ENCODE data around the gene AHSA1.
A peak's percentile ranks its signal among the peaks of the same experiment; 100 is the strongest.
"Not testable (repeated sequence)": the region's sequence is repeated elsewhere in the genome, so short reads cannot be mapped to it uniquely, and the experiment has no call there.

The AHSA1 gene

DNA sequence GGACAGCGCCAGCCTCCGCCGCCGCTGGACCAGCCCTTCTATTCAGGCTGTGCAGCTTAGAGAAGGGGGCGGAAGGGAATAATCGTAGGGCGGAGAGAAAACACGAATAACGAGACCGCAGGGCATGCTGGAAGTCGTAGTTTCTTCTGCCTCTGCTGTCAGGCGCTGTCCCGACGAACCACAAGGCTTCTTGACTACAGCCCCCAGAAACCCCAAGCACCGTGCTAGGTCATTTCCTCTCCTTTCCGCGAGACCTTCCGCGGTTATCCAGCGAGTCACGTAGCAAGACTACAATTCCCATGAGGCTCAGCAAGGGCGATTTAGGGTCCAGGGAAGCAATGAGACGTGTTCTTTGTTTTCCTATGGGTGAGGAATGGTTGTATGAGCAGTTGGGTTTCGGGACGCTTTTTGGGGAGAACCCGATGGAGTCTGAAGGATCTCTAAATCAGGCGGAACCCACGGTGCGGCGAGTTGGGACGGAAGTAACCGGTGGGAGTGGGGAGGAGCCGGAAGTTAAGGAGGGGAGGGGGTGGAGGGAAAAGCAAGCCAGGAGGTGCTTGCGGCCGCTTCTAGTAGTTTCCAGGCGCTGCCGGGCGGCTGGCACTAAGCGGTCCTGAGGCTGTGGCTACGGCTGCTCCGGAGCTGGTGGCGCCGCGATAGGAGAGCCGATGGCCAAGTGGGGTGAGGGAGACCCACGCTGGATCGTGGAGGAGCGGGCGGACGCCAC, at the start of gene AHSA1, which contains the start of gene VIPAS39:
TSS of gene AHSA1 (plus strand) at position 572 of the 727 bp plus-strand sequence. CDS start at position 669, 97 bp downstream.
TSS of gene VIPAS39 (minus strand) at position 80 of the 727 bp plus-strand sequence. CDS start 3,499 bp downstream, outside the sequence.
- DNase-seq, result peak; percentile 97

DNA sequence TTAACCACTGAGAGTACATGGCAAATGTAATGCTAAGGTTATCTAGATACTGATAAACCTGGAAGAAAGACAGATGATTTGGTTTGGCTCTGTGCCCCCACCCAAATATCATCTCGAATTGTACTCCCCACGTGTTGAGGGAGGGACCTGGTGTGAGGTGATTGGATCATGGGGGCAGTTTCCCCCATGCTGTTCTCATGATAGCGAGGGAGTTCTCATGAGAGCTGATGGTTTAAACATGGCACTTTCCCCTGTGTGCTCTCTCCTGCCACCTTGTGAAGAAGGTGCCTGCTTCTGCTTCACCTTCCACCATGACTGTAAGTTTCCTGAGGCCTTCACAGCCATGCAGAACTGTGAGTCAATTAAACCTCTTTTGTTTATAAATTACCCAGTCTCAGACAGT, 48.8 kb upstream of the AHSA1 start:
- no peak for DNase-seq

DNA sequence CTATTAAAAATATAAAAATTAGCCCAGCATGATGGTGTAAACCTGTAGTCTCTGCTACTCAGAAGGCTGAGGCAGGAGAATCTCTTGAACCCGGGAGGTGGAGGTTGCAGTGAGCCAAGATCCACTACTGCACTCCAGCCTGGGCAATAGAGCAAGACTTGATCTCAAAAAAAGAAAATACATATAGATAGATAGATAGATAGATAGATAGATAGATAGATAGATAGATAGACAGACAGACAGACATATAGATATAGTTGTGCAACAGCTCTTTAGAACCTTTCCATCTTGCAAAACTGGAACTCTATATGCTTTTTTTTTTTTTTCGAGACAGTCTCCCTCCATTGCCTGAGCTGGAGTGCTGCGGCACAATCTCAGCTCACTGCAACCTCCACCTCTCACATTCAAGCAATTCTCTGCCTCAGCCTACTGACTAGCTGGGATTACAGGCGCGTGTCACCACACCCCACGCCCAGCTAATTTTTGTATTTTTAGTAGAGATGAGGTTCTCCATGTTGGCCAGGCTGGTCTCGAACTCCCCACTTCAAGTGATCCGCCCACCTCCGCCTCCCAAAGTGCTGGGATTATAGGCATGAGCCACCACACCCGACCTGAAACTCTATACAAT, 42.4 kb upstream of the AHSA1 start:
- DNase-seq, result not testable (repeated sequence)

DNA sequence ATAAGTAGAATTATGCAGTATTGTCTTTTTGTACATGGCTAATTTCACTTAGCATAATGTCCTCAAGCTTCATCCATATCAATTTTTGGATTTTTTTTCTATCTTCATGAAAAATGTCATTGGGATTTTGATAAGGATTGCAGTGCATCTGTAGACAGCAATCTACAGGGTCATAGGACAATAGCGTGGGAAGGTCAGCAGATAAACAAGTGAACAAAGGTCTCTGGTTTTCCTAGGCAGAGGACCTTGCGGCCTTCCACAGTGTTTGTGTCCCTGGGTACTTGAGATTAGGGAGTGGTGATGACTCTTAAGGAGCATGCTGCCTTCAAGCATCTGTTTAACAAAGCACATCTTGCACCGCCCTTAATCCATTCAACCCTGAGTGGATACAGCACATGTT, 41.8 kb upstream of the AHSA1 start:
- not testable (repeated sequence) for DNase-seq

DNA sequence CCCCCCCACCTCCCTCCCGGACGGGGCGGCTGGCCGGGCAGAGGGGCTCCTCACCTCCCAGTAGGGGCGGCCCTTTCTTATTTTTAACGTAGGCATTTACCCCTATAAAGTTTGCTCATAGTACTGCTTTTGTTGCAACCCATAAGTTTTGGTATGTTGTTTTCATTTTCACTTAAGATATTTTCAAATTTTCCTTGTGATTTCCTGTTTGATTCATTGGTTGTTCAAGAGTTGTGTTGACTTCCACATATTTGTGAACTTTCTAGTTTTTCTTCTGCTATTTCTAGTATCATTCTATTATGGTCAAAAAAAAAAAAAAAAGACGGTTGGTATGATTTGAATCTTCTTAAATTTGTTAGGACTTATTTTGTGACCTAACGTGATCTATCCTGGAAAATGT, 41.1 kb upstream of the AHSA1 start:
- DNase-seq, result no peak

DNA sequence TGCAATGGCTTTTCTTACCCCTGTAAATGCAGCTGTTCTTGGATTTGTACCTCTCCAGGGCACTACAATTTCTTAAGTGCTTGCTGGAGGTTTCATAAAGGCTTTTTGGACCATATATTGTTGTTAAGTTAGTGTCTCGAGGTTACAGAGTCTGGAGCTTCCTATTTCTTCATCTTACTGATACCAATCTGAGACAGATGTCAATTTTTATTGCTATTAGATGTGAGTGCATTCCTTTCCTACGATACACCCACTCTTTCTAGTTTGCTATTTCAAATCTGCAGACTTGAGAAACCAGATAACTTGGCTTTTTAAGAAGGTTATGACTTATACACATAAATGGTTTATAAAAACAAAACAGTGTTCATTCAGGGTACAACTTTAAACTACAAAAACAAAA, 36.7 kb upstream of the AHSA1 start:
- no peak for DNase-seq

DNA sequence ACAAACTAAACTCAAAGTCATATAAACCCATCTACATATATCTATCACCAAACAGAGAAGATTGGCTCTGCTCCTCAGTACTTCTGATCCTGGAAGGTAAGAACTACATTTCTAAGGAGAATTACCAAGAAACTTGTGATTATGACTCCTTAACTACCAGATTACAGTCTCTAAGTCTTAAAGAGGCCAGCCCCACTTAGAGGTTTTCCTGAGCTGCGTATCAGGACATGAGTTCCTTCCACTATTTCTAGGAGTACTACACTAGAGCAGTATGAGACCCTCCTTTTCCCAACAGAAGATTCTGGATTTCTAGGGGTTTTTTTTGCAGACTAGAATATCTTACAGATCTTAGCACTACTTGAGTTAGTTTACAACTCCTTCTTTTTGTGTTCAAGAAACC, 34.5 kb upstream of the AHSA1 start, which contains the start of gene NOXRED1:
TSS of gene NOXRED1 (minus strand) at position 101 of the 400 bp plus-strand sequence. CDS start 634 bp downstream, outside the sequence.
- DNase-seq, result no peak

DNA sequence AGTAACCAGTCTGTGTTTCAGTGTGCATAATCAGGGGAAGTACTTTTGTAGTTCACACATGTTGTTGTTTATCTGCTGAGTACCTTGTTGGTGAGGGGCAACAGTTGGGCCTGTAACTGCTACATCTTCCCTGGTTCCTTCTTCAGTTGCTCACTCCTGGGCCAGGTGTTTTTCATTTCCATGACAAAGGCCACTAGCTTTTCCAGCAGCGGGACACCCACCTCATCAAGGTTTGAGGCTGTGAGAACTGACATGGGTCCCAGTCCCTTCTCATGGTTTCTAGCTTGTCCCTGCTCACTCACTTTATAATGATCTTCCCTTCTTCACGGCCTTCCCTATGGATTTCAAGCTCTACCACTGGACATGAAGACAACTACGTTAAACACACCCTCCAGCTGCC, 33.0 kb upstream of the AHSA1 start:
- DNase-seq, result no peak

DNA sequence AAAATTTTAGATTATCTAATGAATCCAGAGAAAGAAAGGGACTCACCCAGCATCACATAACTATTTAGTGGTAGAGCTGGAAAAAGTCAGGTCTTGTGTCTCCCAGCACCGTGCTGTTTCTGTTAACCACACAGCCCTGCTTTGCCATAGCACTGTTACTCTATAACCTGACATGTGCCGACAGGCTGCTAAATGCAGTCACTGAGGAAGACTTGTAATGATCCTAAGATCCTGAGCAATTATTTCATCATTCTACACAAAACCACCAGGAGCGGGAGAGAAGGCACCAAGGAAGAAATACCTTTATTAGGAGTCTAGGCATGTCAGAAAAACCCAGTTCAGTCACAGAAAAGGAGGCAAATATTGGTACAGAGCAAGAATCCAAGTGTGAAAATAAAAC, 31.5 kb upstream of the AHSA1 start:
- DNase-seq, result no peak

DNA sequence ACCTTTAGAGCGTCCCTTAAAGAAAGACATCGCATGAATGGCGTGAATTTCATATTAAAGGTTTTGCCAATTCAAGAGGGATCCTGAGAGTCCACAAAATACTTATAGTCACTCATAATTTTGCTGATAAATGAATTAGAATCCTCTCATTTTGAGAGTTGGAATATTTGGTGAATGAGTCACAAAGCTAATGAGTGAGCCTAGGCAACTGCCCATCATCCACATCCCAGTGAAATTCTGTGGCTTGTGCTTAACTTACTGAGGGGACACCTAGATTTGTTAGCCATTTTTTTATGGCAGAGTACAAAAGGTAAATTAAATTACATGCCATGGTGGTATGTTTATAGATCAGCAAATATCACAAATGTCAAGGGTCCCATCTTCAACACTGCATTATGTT, 21.9 kb upstream of the AHSA1 start:
- no peak for DNase-seq

DNA sequence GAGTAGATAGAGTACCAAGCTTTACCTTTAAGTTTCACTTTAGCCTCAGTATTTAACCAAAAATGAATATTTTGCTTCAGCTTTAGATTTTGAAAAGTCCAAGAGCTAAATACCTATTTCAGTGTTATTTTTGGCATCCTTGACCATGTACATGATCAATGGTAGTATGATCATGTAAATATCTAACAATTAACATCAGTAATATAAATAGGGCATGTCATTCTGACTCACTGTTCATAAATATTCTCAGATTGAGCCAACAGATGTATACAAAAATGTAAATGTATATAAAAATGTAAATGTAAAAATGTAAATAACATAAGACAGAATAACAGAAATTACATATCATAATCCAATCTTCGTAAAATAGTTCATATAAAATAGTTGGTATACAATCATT, 19.3 kb upstream of the AHSA1 start:
- DNase-seq, result no peak

DNA sequence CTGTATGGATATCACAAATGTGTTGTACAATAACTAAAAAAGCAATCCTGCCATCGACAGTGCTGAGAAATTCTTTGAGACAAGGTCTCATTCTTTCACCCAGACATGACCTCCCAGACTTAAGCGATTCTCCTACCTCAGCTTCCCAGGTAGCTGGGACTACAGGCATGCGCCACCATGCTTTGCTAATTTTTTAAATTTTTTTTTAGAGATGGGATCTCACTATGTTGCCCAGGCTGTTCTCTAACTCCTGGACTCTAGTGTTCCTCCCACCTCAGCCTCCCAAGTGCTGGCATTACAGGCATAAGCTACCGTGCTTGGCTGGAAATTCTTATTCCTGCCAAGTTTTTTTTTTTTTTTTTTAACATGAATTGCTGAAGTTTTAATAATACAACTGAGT, 18.0 kb upstream of the AHSA1 start:
- no peak for DNase-seq

DNA sequence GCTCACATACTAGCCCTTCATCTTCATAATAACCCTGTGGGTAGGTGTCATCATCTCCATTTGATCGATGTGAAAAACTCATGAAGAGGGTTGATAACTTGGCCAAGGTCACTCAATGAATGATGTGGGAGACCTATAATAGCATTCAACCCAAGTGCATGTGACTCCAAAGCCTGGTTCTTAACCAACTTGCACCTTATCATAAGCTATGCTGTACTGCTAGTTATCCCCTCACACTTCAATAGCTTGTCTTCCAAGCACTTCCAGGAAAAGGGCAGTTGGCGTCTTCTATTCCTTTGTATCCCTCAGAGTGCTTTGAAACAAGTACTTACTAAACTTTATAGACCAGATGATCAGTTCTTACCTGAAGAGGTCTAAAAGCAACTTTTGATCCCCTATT, 15.7 kb upstream of the AHSA1 start:
- DNase-seq, result no peak

DNA sequence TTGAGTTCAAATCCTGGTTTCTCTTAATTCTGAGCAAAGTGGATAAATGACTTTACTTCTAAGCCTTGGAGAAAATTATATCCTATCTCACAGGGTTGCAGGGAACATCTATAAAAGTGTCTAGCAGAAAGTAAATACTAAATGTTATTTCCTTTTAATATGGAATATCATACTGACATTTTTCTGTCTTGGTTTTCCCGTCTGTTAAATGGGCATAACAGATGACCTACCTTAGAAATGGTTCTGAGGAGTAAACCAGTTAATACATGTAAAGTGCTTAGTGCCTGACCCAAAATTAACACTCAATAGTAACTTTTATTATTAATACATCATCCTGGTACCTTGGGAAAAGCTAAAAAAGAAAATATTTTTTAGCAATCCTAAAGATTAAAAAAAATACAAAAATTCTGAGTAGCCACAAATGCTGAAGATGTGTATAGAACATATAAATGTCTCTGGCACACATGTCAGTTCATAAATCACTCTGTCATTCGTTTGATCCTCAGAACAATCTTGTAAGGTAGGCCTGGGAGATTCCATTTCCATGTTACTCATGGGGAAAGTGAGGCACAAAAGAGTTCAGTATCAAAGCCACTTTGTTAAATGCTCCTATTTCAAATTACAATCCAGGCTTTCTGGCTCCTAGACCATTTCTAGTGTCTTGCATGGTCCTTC, 1.8 kb upstream of the AHSA1 start:
- no peak for DNase-seq

DNA sequence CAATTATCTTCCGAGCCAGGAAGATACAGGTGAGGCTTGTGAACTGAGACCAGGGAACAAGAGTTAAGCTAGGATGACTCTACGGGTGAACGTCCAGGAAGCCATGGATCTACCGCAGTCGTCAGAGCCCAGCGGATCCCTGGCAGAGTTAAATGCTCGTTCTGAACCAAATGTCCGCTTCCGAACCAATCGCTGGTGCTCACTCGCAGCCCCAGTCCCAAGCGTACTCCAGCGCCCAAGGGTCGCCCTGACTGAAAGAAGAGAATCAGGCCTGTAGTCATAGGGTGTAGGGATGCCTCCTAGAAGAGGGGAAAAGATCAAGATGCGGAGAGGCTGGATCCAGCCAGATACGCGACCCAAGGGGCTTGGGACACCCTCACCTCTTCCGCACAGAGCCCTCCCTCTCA, 775 bp upstream of the AHSA1 start:
- DNase-seq, result no peak

DNA sequence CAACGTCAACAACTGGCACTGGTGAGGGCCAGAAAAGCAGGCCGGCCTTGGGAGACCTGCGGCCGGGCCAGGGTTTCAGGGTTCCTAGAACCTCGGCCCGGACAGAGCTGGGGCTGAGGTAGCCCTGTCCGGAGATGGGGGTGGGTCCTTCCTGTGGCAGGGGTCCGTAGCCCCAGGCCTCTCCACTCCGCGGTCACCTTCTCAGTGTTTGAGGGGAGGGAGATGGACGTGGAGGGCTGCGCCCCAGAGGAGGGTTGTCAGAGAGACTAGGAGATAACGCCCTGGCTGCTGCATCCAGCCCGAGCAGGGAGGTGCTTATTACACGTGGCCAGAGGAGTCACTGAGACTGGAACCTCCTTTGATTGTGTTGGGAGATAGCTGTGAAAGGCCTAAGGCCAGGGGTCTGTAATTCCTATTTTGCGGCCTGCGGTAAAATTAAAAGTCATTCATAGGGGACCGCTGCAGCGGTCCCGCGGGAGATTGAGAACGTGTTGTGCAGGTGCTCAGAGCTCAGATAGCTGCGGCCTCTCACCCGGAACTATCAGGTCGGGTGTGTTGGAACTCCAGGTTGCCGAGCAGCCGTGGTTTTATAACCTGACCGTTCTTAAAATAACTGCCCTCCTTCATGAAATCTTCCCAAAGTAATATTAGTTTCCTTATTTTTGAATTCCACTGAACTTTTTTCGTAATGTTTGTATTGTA, 507 bp downstream of the AHSA1 start:
- DNase-seq, result peak; percentile 31

DNA sequence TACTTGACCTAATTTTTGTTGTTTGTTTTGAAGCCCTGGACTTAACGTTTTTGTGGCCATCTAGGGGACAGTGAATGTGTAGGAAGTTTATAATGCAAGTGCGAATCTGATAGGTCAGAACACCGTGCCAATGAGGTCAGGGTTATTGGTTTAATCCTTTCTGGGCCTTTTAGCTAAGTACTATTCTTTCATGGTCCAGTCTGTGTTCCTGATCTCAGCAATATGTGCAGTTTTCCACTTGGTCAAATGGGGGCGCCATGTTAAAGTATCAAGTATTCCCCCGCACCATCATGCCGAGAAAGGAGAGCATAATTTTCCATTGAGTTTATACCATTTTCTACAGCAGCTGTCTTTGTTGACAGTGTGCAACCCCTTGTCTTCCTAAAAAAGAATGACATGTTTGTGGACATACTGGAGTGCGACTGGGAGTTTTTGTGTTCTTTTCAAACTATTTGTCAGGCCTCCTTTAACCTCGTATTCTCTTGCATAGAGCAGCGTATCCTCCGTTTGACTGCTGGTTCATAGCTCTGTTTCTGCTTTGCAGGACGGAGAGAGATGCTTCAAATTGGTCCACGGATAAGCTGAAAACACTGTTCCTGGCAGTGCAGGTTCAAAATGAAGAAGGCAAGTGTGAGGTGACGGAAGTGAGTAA, 1.3 kb downstream of the AHSA1 start:
- peak; percentile 72 for DNase-seq

DNA sequence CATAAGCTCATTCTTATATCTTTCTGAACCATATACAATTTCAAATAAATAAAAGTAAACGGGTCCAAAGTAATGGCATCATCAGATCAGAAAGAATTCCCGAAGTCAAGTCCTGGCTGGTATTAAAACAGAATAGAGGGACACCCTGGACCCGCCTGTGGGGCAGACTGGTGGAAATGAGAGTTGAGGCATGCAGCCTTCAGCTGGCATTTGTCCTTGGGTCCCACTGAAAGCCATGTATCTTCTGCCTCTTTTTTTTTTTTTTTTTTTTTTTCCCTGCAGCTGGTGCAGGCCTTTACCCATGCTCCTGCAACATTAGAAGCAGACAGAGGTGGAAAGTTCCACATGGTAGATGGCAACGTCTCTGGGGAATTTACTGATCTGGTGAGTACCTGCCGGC, 9.9 kb downstream of the AHSA1 start:
- DNase-seq, result no peak

DNA sequence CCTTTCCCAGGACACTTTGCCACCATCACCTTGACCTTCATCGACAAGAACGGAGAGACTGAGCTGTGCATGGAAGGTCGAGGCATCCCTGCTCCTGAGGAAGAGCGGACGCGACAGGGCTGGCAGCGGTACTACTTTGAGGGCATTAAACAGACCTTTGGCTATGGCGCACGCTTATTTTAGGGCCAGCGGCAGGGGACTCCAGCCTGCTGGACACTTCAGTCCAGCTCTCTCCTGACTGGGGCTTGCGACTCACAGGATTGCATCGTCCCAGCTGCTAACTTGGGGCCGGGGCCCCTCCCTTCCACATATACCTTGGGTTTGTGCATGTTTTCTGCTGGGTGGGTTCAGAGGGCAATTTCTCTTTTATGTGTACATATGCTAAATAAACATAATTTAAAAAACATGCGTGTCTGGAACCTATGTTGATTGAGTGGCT, 11.2 kb downstream of the AHSA1 start:
- DNase-seq, result no peak

DNA sequence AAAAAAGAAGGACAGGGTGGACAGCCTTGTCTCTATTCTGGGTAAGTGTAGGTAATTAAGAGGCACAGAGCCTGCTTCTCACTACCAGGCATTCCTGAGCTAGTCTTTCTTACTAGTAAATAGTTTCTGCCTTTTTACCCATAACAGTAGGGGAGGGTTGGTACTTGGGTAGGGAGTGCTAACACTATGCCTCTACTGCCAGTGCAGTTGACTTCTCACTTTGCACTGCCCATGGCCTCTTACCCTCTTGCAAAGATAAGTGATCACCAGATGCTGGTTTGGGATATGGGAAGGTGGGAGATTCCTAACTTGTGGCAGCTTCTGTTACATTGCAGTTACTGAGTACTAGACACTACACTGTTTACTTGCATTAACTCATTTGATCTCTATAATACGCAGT, 11.6 kb downstream of the AHSA1 start:
- no peak for DNase-seq

DNA sequence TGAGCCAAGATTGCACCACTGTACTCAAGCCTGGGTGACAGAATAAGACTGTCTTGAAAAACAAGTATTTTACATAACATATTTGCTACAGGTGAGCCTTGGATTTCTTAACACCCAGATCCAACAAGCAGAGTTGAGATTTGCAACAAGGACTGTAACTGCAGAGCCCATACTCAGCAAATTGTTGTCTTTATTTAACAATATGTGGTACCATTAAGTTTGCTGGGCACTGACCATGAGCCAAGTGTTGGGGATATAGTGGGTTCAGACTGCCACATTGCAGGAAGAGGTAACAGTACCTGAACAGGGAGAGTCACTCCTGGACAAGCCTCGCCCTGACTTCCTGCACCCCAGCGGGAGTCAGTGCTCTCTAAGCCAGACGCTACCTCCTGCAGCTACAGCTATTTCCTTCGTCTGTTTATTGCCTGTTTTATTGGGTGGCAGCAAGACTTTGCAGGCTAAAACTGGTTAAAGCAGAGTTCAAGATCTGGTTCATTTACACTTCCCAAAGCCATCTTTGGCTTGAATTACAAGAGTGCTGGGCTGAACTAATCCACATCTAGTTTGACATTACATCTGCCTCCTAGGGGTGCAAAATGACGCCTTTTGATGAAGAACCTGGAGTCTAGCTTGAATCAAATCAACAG, 12.5 kb downstream of the AHSA1 start:
- DNase-seq, result no peak

DNA sequence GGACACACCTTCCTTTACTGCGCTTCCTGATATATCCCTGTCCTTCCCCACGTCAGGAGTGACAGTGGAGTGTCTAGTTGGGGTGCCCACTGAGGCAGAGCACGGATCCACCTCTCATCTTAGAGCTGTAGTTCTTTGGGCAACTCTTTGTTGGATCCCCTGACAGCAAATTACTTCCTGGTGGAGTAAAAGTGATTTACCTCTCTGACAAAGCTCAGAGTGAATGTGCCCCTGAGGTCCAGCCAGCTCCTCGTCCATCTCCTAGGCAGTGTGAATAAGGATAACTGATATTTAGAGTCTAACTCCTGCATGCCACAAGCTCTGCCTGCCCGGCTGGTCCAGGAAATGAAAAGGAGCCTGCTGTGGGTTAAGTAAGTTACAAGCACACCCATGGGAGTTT, 16.0 kb downstream of the AHSA1 start:
- no peak for DNase-seq

All from CD4-positive, alpha-beta T cell treated with Interleukin-17A for 1 hour (primary cell).